ENCODE results near the gene PHACTR1.

The PHACTR1 gene

DNA sequence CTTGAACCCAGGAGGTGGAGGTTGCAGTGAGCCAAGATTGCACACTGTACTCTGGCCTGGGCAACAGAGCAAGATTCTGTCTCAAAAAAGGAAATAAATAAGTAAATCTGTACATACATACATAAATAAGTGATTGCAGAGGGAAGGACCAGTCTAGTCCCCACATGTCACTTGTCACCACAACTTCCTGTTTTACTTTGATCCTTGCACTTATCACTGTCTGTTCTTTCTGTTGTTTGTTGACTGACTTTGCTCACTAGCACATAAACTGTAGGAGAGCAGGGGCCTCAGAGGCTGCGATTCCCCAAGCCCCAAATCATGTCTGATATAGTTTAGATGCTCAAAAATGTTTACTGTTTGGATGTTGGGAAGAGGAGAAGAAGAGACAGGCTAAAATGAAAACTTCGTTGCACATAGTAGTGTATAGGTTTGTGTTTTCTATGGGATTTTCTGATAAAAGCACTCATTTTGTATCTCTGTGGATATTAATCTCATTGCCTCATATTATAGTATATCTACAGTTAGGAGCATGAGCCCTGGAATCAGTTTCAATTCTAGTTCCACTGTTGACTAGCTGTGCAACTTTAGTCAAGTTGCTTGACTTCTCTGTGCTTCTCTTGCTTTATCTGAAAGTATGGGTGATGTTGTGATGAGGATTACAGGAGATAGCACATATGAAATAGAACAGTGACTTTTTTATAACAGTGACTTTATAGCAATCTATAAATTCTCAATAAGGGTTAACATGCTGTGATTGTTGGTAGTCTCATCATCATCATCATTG lies 446.8 kb downstream of the PHACTR1 start:
- Histone ChIP-seq H3K4me1 (ENCODE audit: low read length) (no peaks in the 10 kb centered on the region), H3K27ac (ENCODE audit: low read length) (no peak overlapping the region), H3K9me3 (ENCODE audit: insufficient read depth, low read length) (no peaks in the 10 kb centered on the region), H3K36me3 (replicated peaks; ENCODE audit: low read depth, low read length) (no peaks in the 10 kb centered on the region), H3K4me3 (ENCODE audit: low read length) (no peak overlapping the region), H3K9ac (ENCODE audit: low read length) (no peak overlapping the region), H3K4me2 (ENCODE audit: low read length) (no peak overlapping the region), H4K20me1 (ENCODE audit: insufficient read depth, low read length) (no peaks in the 10 kb centered on the region), H2AFZ (ENCODE audit: low read depth, low read length) (no peak overlapping the region), H3K27me3 (ENCODE audit: low read depth, low read length) (peaks cover 6% of the 10 kb centered on the region; the same call in 1 of the 2 replicates), H3K79me2 (ENCODE audit: low read length) (no peaks in the 10 kb centered on the region)
- TF ChIP-seq EZH2phosphoT487 (IDR thresholded peaks at IDR 0.05; ENCODE audit: low read depth): no peak
- TF ChIP-seq, protein P1, sequence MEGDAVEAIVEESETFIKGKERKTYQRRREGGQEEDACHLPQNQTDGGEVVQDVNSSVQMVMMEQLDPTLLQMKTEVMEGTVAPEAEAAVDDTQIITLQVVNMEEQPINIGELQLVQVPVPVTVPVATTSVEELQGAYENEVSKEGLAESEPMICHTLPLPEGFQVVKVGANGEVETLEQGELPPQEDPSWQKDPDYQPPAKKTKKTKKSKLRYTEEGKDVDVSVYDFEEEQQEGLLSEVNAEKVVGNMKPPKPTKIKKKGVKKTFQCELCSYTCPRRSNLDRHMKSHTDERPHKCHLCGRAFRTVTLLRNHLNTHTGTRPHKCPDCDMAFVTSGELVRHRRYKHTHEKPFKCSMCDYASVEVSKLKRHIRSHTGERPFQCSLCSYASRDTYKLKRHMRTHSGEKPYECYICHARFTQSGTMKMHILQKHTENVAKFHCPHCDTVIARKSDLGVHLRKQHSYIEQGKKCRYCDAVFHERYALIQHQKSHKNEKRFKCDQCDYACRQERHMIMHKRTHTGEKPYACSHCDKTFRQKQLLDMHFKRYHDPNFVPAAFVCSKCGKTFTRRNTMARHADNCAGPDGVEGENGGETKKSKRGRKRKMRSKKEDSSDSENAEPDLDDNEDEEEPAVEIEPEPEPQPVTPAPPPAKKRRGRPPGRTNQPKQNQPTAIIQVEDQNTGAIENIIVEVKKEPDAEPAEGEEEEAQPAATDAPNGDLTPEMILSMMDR (IDR thresholded peaks at IDR 0.05; ENCODE audit: low read depth, low read length): no peak

DNA sequence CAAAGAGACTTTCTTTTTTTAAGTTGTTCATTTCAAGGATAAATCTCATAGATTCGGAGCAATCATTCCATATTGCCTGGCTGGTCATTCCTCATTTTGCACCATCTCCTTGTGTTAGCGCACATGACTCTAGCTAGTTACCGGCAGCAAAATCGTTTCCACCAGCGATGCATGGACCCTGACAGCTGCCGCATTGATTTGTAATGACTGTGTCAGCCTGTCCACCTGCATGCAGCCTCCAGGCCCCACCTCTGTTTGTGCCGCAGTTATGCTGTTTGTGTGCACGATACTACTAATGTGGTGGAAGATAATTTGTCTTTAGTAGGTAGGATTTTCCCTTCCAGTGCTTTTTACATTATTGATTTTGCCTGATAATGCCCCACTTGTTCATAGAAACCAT lies 447.7 kb downstream of the PHACTR1 start:
- Histone ChIP-seq H3K9ac (ENCODE audit: low read length) (no peak overlapping the region), H4K20me1 (ENCODE audit: insufficient read depth, low read length) (no peaks in the 10 kb centered on the region), H3K4me2 (ENCODE audit: low read length) (no peak overlapping the region), H3K27ac (ENCODE audit: low read length) (no peak overlapping the region), H3K27me3 (ENCODE audit: low read depth, low read length) (peaks cover 6% of the 10 kb centered on the region; the same call in 1 of the 2 replicates), H3K4me3 (ENCODE audit: low read length) (no peak overlapping the region), H3K4me1 (ENCODE audit: low read length) (no peaks in the 10 kb centered on the region), H2AFZ (ENCODE audit: low read depth, low read length) (no peak overlapping the region), H3K9me3 (ENCODE audit: insufficient read depth, low read length) (no peaks in the 10 kb centered on the region), H3K79me2 (ENCODE audit: low read length) (no peaks in the 10 kb centered on the region), H3K36me3 (replicated peaks; ENCODE audit: low read depth, low read length) (no peaks in the 10 kb centered on the region)
- TF ChIP-seq, protein P1 (IDR thresholded peaks at IDR 0.05; ENCODE audit: low read depth, low read length): no peak
- TF ChIP-seq EZH2phosphoT487 (IDR thresholded peaks at IDR 0.05; ENCODE audit: low read depth): no peak

- H3K4me1 ChIP-seq (ENCODE audit: low read length): no peaks in the 10 kb centered on the region
- H3K4me3 ChIP-seq (ENCODE audit: low read length): no peak overlapping the region
- peaks cover 6% of the 10 kb centered on the region; the same call in 1 of the 2 replicates for H3K27me3 ChIP-seq (ENCODE audit: low read depth, low read length)
- H3K36me3 ChIP-seq (replicated peaks; ENCODE audit: low read depth, low read length): no peaks in the 10 kb centered on the region
- no peak overlapping the region for H3K4me2 ChIP-seq (ENCODE audit: low read length)
- TF ChIP-seq, protein P1 (IDR thresholded peaks at IDR 0.05; ENCODE audit: low read depth, low read length): no peak
- no peak for TF ChIP-seq EZH2phosphoT487 (IDR thresholded peaks at IDR 0.05; ENCODE audit: low read depth)
- H2AFZ ChIP-seq (ENCODE audit: low read depth, low read length): no peak overlapping the region
- H3K9me3 ChIP-seq (ENCODE audit: insufficient read depth, low read length): no peaks in the 10 kb centered on the region
- H3K9ac ChIP-seq (ENCODE audit: low read length): no peak overlapping the region
- H3K79me2 ChIP-seq (ENCODE audit: low read length): no peaks in the 10 kb centered on the region
- no peaks in the 10 kb centered on the region for H4K20me1 ChIP-seq (ENCODE audit: insufficient read depth, low read length)
- no peak overlapping the region for H3K27ac ChIP-seq (ENCODE audit: low read length)
Observed at GRCh38 chr6:13165502-13166172, 449.1 kb downstream of the PHACTR1 start.

DNA sequence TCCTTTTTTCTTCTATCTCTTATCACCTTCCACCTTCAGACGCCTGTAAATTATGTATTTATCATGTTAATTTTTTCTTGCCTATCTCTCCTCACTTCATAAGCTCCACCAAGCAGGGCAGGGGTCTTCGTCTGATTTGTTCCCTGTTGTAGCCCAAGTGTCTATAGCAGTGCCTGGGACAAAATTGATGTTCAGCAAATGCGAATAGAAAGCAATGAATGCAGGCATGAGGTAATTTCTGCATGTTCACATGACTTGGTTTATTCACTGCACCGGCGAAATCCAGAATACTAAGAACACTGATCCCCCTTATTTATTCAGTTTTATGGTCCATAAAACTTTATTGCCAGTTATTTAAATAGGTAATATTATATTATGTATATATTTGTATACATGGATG lies 449.7 kb downstream of the PHACTR1 start:
- Histone ChIP-seq H2AFZ (ENCODE audit: low read depth, low read length) (no peak overlapping the region), H3K4me1 (ENCODE audit: low read length) (no peaks in the 10 kb centered on the region), H3K9me3 (ENCODE audit: insufficient read depth, low read length) (no peaks in the 10 kb centered on the region), H3K79me2 (ENCODE audit: low read length) (no peaks in the 10 kb centered on the region), H3K36me3 (replicated peaks; ENCODE audit: low read depth, low read length) (no peaks in the 10 kb centered on the region), H3K4me2 (ENCODE audit: low read length) (no peak overlapping the region), H3K4me3 (ENCODE audit: low read length) (no peak overlapping the region), H4K20me1 (ENCODE audit: insufficient read depth, low read length) (no peaks in the 10 kb centered on the region), H3K27me3 (ENCODE audit: low read depth, low read length) (peaks cover 6% of the 10 kb centered on the region; the same call in 1 of the 2 replicates), H3K27ac (ENCODE audit: low read length) (no peak overlapping the region), H3K9ac (ENCODE audit: low read length) (no peak overlapping the region)
- TF ChIP-seq, protein P1 (IDR thresholded peaks at IDR 0.05; ENCODE audit: low read depth, low read length): no peak
- no peak for TF ChIP-seq EZH2phosphoT487 (IDR thresholded peaks at IDR 0.05; ENCODE audit: low read depth)

Data from OCI-LY3 (cell line).